ENCODE results near the gene HOXD3. TPM values are rescaled to one million over a fixed set of nuclear protein-coding genes. Genes with fewer than 3 reads are reported as not detected.

The HOXD3 gene
- total and polyA plus RNA-seq, 2 experiments from 2014 or later: not detected

GRCh38 chr2:176121190-176122051 is 35.7 kb upstream of the HOXD3 start:
- peaks cover 30% of the 10 kb centered on the region for H4K20me1 ChIP-seq (replicated peaks; ENCODE audit: insufficient read depth)
- Mint-ChIP-seq H3K9me3 (peaks cover 24% of the 10 kb centered on the region), H3K27me3 (ENCODE audit: insufficient read depth, low read depth, poor library complexity) (peaks cover 99% of the 10 kb centered on the region), H3K36me3 (ENCODE audit: low read depth) (peaks cover 8% of the 10 kb centered on the region; the same call in 2 of the 3 replicates), H3K27ac (no peak overlapping the region), H3K4me1 (peaks cover 10% of the 10 kb centered on the region), H3K4me3 (no peak overlapping the region)
- TF ChIP-seq JUNB (IDR thresholded peaks at IDR 0.05; ENCODE audit: unreplicated experiment) (no peak), EZH2phosphoT487 (IDR thresholded peaks at IDR 0.05; ENCODE audit: unreplicated experiment) (peak; percentile 85), NANOG (IDR thresholded peaks at IDR 0.05; ENCODE audit: borderline replicate concordance) (no peak), CREB1 (CRISPR knock-in tag; IDR thresholded peaks at IDR 0.05; ENCODE audit: low read depth) (no peak), EZH2 (IDR thresholded peaks at IDR 0.05; ENCODE audit: low read depth, unreplicated experiment) (peak; percentile 90), ZNF114 (CRISPR knock-in tag; IDR thresholded peaks at IDR 0.05) (no peak), STAT1 (IDR thresholded peaks at IDR 0.05; ENCODE audit: unreplicated experiment) (no peak), POLR2AphosphoS5 (IDR thresholded peaks at IDR 0.05; ENCODE audit: low read depth) (no peak)
- TF ChIP-seq, protein P1, sequence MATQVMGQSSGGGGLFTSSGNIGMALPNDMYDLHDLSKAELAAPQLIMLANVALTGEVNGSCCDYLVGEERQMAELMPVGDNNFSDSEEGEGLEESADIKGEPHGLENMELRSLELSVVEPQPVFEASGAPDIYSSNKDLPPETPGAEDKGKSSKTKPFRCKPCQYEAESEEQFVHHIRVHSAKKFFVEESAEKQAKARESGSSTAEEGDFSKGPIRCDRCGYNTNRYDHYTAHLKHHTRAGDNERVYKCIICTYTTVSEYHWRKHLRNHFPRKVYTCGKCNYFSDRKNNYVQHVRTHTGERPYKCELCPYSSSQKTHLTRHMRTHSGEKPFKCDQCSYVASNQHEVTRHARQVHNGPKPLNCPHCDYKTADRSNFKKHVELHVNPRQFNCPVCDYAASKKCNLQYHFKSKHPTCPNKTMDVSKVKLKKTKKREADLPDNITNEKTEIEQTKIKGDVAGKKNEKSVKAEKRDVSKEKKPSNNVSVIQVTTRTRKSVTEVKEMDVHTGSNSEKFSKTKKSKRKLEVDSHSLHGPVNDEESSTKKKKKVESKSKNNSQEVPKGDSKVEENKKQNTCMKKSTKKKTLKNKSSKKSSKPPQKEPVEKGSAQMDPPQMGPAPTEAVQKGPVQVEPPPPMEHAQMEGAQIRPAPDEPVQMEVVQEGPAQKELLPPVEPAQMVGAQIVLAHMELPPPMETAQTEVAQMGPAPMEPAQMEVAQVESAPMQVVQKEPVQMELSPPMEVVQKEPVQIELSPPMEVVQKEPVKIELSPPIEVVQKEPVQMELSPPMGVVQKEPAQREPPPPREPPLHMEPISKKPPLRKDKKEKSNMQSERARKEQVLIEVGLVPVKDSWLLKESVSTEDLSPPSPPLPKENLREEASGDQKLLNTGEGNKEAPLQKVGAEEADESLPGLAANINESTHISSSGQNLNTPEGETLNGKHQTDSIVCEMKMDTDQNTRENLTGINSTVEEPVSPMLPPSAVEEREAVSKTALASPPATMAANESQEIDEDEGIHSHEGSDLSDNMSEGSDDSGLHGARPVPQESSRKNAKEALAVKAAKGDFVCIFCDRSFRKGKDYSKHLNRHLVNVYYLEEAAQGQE (IDR thresholded peaks at IDR 0.05; ENCODE audit: unreplicated experiment): no peak
- TF ChIP-seq, protein P2, sequence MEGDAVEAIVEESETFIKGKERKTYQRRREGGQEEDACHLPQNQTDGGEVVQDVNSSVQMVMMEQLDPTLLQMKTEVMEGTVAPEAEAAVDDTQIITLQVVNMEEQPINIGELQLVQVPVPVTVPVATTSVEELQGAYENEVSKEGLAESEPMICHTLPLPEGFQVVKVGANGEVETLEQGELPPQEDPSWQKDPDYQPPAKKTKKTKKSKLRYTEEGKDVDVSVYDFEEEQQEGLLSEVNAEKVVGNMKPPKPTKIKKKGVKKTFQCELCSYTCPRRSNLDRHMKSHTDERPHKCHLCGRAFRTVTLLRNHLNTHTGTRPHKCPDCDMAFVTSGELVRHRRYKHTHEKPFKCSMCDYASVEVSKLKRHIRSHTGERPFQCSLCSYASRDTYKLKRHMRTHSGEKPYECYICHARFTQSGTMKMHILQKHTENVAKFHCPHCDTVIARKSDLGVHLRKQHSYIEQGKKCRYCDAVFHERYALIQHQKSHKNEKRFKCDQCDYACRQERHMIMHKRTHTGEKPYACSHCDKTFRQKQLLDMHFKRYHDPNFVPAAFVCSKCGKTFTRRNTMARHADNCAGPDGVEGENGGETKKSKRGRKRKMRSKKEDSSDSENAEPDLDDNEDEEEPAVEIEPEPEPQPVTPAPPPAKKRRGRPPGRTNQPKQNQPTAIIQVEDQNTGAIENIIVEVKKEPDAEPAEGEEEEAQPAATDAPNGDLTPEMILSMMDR (conservative IDR thresholded peaks at IDR 0.05; ENCODE audit: low read depth in 2 of 2): no peak; a peak in 1 of 4 replicates
- no peak overlapping the region for H3K27ac ChIP-seq (ENCODE audit: low read depth)
- peak overlapping the region; percentile 76 for H3K4me2 ChIP-seq
- ATAC-seq (peak; percentile 12), DNase-seq (ENCODE audit: low spot score) (no peak)
- peak overlapping the region; percentile 53 for H3K4me3 ChIP-seq
- H3K9me2 ChIP-seq (ENCODE audit: insufficient read depth): no peaks in the 10 kb centered on the region
- H3K79me2 ChIP-seq (replicated peaks; ENCODE audit: insufficient read depth): no peaks in the 10 kb centered on the region
- peaks cover 36% of the 10 kb centered on the region; the same call in 1 of the 2 replicates for H3F3A ChIP-seq (replicated peaks; ENCODE audit: low read depth)
- H3K27me3 ChIP-seq (ENCODE audit: insufficient read depth): peaks cover 100% of the 10 kb centered on the region
- H3K36me3 ChIP-seq (ENCODE audit: insufficient read depth): no peaks in the 10 kb centered on the region
- H3K4me1 ChIP-seq (ENCODE audit: insufficient read depth): peaks cover 13% of the 10 kb centered on the region
- H2AFZ ChIP-seq: no peak overlapping the region
